Activated CD4-positive, alpha-beta T cell treated with anti-CD3 and anti-CD28 coated beads, Interleukin-2, amount 10 ng/mL, durations not matched to agents 7 days and 5 days (primary cell): ENCODE measurements around the gene VIPR2. TPM values are rescaled to one million over a fixed set of nuclear protein-coding genes. Genes with fewer than 3 reads are reported as not detected.

Experiments used
- CTCF ChIA-PET: fragments of 350-600 bp; sonication (Branson Sonifier 250); formaldehyde crosslinking; loops from one replicate; lab custom pipeline; 2021; ENCODE audit warnings: antibody characterized with exemption; lab: Charles Lee
- POLR2A ChIA-PET: fragments of 350-600 bp; sonication (Branson Sonifier 250); formaldehyde crosslinking; loops from one replicate; lab custom pipeline; 2021; ENCODE audit warnings: antibody characterized with exemption; lab: Charles Lee
- DNase-seq: peaks from one replicate; pipeline ENCODE4 v3.0.0-alpha.2; 2020
- H3K27ac Mint-ChIP-seq: one replicate; pipeline ENCODE4 v1.8.0; 2021; ENCODE audit warnings: mild to moderate bottlenecking, moderate library complexity, mixed read lengths
- H3K27me3 Mint-ChIP-seq: one replicate; pipeline ENCODE4 v1.8.0; 2021; ENCODE audit warnings: mixed read lengths
- H3K36me3 Mint-ChIP-seq: one replicate; pipeline ENCODE4 v1.8.0; 2021; ENCODE audit warnings: low read depth, mixed read lengths
- H3K4me1 Mint-ChIP-seq: one replicate; pipeline ENCODE4 v1.8.0; 2021; ENCODE audit warnings: mixed read lengths
- H3K4me3 Mint-ChIP-seq: one replicate; pipeline ENCODE4 v1.8.0; 2021; ENCODE audit warnings: mild to moderate bottlenecking, moderate library complexity, mixed read lengths
- H3K9me3 Mint-ChIP-seq: one replicate; pipeline ENCODE4 v1.8.0; 2021; ENCODE audit warnings: mixed read lengths
- total RNA-seq, 2 experiments: library from RNA; stranded (reverse); gene quantifications; one replicate each; pipeline ENCODE4 v1.2.3, GENCODE V29; 2021

Gene VIPR2
- total RNA-seq, 2 experiments from 2014 or later, result not detected

DNA sequence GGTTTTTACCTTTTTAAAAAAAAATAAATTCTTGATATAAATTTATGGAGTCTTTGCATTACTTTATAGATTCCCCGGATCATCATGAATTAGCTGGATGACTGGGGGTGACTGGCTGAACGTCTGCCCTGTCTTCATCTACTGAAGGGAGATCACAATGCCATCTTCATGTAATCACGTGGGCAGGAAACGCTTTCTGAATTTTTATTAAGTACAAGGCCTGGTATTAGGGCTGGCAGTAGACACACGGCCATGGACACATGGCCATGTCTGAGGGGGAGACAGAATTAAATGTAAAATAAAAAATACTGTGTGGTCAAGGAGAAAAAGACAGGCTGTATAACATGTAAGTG is 111.2 kb downstream of the VIPR2 start:
- no peaks in the 10 kb centered on the region for H3K9me3 Mint-ChIP-seq
- DNase-seq, result no peak
- H3K4me1 Mint-ChIP-seq, result peaks cover 3% of the 10 kb centered on the region
- peaks cover 9% of the 10 kb centered on the region for H3K27me3 Mint-ChIP-seq
- no peak overlapping the region for H3K4me3 Mint-ChIP-seq
- no peak overlapping the region for H3K27ac Mint-ChIP-seq
- ChIA-PET CTCF (no interaction called here), POLR2A (no interaction called here)
- no peaks in the 10 kb centered on the region for H3K36me3 Mint-ChIP-seq

DNA sequence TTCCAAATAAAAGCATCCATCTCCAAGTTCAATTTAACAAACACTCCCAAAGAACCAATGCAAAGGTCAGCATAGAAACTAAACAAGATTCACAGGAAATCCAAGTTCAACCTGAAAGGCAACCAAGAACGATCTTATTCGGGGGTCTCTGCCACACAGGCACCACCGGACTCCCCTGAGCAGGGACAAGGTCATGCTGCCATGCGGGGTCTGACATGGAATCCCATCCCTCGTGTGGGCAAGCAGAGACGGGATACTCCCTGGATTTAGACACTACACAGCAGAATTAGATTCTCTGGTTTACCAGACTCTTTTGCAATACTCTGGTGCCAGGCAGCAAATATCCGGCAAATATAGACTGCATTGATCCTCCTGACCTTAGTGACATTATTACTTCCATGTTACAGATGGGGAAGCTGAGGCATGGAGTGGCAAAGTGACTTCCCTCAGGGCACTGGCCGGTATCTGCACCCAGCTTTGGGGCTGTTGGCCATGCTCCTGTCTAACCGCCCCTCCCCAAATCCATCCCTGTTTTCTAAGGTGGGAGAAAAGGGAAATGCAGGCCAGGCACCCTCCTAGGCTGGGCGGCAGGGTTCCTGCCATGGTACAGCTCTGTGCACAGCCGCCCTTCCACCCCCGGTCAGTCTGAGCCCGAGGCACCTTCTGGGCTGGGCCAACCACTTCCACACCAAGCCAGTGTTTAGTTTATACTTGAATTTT is 111.8 kb downstream of the VIPR2 start:
- H3K36me3 Mint-ChIP-seq, result no peaks in the 10 kb centered on the region

DNA sequence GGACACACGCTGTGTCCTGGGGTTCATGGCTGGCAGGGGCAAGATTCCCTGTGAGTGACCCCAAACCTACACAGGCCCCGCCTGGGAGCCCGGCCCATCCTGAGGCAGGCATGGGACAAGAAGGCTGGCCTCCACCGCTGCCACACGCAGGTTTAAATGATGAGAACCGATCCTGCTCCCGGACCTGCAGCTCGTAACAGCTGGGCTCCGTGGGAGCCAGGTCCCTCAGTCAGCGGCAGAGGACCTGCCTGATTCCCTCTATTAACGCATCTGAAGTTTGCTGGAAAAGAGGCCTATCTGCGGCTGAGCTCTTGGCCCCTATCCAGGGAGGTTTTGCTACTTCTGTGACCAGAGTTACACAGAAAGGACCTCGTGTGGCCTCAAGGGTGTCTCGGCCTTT is 112.3 kb downstream of the VIPR2 start:
- ChIA-PET CTCF (interaction anchor here (0.5 kb wide), 1 partner anchor 147 kb away, joined by 5 read pairs; no protein-coding TSS in a partner anchor), POLR2A (no interaction called here)
- Mint-ChIP-seq H3K9me3 (no peaks in the 10 kb centered on the region), H3K4me3 (no peak overlapping the region), H3K27me3 (peaks cover 9% of the 10 kb centered on the region), H3K4me1 (peaks cover 3% of the 10 kb centered on the region), H3K36me3 (no peaks in the 10 kb centered on the region), H3K27ac (no peak overlapping the region)
- DNase-seq, result no peak

More for the DNA sequence above, 111.8 kb downstream of the VIPR2 start:
- Mint-ChIP-seq H3K4me3 (no peak overlapping the region), H3K27me3 (peaks cover 9% of the 10 kb centered on the region), H3K27ac (no peak overlapping the region), H3K4me1 (peaks cover 3% of the 10 kb centered on the region), H3K9me3 (no peaks in the 10 kb centered on the region)
- DNase-seq, result no peak
- ChIA-PET CTCF (interaction anchor here (0.5 kb wide), 1 partner anchor 148 kb away, joined by 5 read pairs; no protein-coding TSS in a partner anchor), POLR2A (no interaction called here)

DNA sequence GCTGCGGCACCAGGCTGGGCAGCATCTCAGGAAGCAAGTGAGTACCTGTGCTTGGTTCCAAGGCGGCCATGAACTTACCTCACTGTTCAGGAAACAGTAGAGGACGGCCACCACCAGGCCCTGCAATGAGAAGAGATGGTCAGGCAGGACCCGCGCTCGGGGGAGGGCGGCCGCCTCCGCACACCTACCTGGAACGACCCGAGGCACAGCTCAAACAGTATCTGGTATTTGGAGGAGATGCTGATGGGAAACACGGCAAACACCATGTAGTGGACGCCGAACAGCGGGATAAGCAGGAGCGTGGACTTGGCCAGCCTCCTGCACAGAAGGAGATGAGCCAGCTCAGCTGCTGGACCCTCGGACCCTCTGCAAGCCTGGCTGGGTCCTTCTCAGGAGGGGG is 112.9 kb downstream of the VIPR2 start:
- H3K4me3 Mint-ChIP-seq, result no peak overlapping the region
- POLR2A ChIA-PET, result no interaction called here
- H3K4me1 Mint-ChIP-seq, result peaks cover 5% of the 10 kb centered on the region
- no peaks in the 10 kb centered on the region for H3K9me3 Mint-ChIP-seq
- CTCF ChIA-PET, result no interaction called here
- no peak for DNase-seq
- no peak overlapping the region for H3K27ac Mint-ChIP-seq
- peaks cover 9% of the 10 kb centered on the region for H3K27me3 Mint-ChIP-seq
- H3K36me3 Mint-ChIP-seq, result no peaks in the 10 kb centered on the region

DNA sequence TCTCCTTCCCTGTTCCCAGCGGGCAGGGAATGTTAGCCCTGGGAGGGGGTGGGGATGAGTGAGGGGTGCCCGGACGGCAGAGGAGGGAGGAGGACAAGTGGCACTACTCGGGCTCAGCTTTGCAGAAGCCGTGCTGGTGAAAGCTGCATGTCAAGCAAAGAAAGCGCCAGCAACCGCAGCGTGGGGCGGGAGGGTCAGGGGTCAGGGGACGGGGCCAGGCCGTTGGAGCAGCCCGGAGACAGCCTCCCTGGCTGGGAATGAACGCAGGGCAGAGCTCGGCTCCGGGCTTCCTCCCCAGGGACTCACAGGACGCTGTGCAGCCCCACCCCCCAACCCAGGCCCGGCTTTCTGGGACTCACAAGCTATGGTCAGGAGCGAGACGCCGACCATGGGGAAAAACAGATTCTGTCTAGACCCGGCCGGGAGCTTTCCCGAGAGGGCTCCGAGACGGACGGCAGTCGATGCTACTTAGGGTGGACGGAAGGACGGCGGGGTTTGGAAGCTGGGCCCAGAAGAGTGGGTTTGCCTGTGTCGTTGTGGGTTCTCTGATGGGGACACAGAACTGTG is 113.4 kb downstream of the VIPR2 start:
- no peak overlapping the region for H3K4me3 Mint-ChIP-seq
- peaks cover 9% of the 10 kb centered on the region for H3K27me3 Mint-ChIP-seq
- peaks cover 10% of the 10 kb centered on the region for H3K4me1 Mint-ChIP-seq
- ChIA-PET CTCF (no interaction called here), POLR2A (no interaction called here)
- no peak for DNase-seq
- H3K9me3 Mint-ChIP-seq, result no peaks in the 10 kb centered on the region
- no peaks in the 10 kb centered on the region for H3K36me3 Mint-ChIP-seq
- H3K27ac Mint-ChIP-seq, result no peak overlapping the region

DNA sequence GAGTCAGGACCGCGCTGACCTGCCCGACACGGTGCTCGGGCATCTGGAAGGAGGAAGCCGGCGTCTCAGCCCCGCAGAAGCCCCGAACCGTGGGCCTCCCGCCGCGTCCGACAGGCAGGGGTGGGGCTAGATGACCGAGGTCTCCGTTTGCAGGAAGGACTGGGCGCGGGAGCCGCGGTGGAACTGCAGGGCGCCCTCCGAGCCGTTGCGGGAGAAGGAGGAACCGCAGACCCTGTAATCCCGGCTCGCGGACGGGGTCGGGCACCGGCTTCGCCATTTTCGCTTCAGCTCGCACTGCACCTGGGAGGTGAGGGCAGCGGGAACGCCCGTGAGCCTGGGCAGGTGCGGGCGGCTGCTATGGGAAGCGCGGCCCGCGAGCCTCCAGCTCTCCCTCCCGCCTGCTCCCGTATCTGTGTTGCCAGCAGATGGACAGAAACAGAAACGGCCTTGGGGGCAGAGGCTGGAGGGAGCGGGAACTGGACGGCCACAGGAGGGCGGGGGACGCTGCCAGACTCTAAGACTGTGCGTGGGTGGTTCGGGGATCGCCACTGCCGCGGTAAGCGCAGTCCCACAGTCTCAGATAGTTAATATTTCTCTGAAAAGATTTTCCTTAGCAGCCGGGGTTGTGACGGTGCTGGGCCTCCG is 114.1 kb downstream of the VIPR2 start:
- Mint-ChIP-seq H3K27me3 (peaks cover 9% of the 10 kb centered on the region), H3K4me1 (peaks cover 10% of the 10 kb centered on the region), H3K27ac (no peak overlapping the region), H3K4me3 (peak overlapping the region; percentile 25), H3K9me3 (no peaks in the 10 kb centered on the region), H3K36me3 (no peaks in the 10 kb centered on the region)
- DNase-seq, result no peak
- CTCF ChIA-PET, result no interaction called here
- POLR2A ChIA-PET, result no interaction called here

DNA sequence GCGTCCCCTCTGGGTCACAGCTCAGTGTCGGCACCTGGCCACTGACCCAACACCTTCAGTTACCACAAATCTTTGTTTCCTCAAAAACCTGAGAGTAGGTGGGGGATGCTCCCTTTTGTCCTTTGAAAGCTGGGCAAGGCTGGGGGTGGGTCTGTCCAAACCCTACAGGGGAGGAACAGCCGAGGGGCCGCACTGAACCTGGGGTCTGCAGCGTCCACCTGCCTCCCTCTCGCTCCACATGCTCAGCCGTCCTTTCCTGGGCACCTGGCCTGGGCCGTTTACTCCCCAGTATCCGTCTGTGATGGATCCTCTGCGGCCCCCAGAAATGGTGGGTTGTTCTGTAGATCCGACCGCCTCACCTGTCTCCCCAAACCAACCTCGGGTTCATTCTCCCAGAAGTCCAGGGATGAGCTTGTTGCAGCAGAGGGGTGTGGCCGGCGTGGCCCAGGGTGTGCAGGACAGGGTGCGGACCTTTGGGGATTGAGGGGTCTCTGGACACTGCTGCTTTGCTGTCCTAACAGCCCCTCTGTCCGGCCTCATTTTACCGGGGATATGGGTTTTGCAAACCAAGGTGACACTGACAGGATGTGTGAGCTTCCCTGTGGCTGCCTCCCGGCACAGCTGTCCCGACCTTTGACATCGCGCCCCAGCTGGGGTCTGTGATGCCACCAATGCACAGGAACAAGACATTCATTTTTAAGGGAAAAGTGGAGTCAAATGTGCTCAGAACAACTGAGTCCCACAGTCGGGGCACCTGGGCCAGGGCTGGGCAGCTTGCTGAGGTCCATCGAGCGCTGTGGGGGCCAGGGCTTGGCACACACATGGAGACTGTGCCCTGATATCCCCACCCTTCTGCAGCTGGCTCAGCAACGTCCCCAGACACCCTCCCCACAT is 115.9 kb downstream of the VIPR2 start:
- peaks cover 10% of the 10 kb centered on the region for H3K4me1 Mint-ChIP-seq
- CTCF ChIA-PET, result no interaction called here
- no peak overlapping the region for H3K27ac Mint-ChIP-seq
- DNase-seq, result no peak
- no peaks in the 10 kb centered on the region for H3K9me3 Mint-ChIP-seq
- H3K4me3 Mint-ChIP-seq, result no peak overlapping the region
- no peaks in the 10 kb centered on the region for H3K36me3 Mint-ChIP-seq
- H3K27me3 Mint-ChIP-seq, result peaks cover 9% of the 10 kb centered on the region
- POLR2A ChIA-PET, result no interaction called here

DNA sequence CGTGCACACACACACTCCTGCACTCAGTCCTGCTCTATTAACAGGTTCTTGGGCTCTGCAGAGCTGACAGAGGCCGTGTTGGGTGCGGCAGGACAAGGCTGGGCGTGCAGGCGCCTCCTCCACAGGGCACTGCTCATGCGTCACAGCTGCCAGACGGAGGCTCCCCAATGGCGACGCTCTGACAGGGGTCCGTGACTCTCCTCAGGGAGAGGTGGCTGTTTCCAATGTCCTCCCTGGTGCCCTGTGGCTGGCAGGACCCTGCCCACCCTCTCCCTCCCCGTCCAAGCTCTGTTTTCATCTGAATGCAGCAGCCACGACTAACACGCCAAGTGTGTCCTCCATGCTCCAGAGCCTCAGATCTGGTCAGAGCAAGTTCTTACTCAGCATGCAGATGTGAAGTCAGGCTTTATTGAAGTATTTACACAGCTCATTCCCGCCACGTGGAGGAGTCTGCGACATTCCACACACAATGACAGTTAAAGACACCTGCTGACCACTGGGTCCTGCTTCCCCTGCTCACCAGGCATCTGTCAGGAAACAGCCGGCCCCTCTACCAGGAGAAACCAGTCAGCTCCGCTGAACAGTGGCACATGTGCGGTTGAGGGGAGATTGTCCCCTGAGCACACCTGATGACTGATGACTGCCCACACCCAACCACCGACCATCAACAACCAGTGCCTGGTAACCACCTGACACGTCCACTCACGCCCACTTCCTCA is 116.7 kb downstream of the VIPR2 start:
- Mint-ChIP-seq H3K27ac (no peak overlapping the region), H3K36me3 (no peaks in the 10 kb centered on the region), H3K4me1 (peaks cover 10% of the 10 kb centered on the region), H3K4me3 (no peak overlapping the region), H3K27me3 (peaks cover 9% of the 10 kb centered on the region), H3K9me3 (no peaks in the 10 kb centered on the region)
- no peak for DNase-seq
- ChIA-PET POLR2A (no interaction called here), CTCF (no interaction called here)

DNA sequence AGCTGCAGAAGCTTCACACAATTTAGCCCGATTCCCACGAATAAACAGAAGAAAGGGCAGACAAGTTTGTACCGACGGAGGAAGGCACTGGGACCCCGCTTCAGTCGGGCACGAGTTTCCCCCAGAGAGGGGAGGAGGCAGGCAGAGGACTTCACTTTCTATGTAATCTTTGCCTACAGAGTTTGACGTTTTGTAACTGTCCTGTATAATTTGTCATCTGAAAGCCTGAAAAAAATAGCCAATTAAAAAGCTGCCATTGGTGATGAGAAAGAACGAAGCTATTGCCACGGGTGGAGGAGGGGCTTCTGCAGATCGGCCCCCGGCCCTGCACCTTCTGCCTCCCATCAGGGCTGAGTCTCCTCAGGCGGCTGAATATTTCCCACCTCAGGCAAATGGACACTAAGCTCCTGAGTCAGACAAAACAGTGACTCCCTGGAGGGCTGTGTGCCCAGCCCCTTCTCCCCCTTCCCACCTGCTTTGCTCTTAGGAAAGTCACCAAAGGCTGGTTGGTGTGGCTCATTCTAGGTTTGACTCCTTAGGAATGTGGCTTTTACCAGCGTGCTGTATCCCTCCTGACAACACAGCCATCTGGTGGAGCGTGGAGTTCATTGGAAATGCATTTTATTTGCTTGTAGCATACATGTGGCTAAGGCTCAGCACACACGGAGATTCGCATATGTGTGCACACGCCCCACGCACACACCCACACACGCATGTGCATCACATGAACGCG is 117.4 kb downstream of the VIPR2 start:
- ChIA-PET POLR2A (no interaction called here), CTCF (interaction anchor here (1.2 kb wide), 1 partner anchor 91 kb away, joined by 3 read pairs; no protein-coding TSS in a partner anchor)
- H3K9me3 Mint-ChIP-seq, result no peaks in the 10 kb centered on the region
- no peak overlapping the region for H3K27ac Mint-ChIP-seq
- H3K4me1 Mint-ChIP-seq, result peaks cover 10% of the 10 kb centered on the region
- no peak overlapping the region for H3K4me3 Mint-ChIP-seq
- no peaks in the 10 kb centered on the region for H3K36me3 Mint-ChIP-seq
- no peak for DNase-seq
- H3K27me3 Mint-ChIP-seq, result peaks cover 9% of the 10 kb centered on the region

DNA sequence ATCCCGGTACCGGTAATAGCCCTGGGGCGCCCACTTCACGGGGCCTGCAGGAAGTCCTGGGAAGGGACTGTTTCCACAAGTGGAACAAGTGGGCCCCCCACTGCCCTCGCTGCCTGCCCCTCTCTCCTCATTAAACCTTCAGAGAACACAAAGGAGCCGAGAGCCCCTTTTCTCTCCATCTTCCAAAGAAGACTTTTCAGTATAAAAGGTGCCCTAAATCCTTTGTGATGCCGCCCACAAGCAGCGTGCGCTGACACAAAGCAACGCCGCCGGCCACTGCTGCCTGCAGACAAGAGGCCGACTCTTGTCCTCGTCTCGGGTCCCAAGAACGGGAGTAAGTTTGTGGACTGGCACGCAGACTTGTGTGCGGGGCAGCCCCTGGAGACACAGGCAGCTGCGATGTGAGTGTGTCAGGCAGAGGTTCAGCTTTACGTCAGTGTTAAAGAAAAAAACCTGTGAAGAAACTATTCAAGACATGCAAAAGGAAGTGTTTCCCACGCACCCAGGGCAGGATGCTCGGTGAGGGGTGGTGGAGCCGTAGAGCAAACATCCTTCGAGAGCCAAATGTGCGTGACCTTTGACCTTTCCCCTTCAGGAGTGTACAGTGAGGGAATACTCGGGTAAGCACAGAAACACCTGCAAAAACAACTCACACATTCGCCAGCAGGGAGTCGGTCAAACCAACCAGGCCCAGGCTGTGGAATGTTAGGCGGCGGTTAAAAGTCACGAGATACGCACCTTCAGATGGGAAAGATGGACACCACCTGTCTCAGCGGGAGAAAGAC is 118.2 kb downstream of the VIPR2 start:
- peaks cover 10% of the 10 kb centered on the region for H3K4me1 Mint-ChIP-seq
- no peak for DNase-seq
- no peaks in the 10 kb centered on the region for H3K9me3 Mint-ChIP-seq
- POLR2A ChIA-PET, result no interaction called here
- H3K4me3 Mint-ChIP-seq, result no peak overlapping the region
- CTCF ChIA-PET, result interaction anchor here (1.2 kb wide), 1 partner anchor 92 kb away, joined by 3 read pairs; no protein-coding TSS in a partner anchor
- H3K36me3 Mint-ChIP-seq, result no peaks in the 10 kb centered on the region
- H3K27ac Mint-ChIP-seq, result no peak overlapping the region
- H3K27me3 Mint-ChIP-seq, result peaks cover 6% of the 10 kb centered on the region

DNA sequence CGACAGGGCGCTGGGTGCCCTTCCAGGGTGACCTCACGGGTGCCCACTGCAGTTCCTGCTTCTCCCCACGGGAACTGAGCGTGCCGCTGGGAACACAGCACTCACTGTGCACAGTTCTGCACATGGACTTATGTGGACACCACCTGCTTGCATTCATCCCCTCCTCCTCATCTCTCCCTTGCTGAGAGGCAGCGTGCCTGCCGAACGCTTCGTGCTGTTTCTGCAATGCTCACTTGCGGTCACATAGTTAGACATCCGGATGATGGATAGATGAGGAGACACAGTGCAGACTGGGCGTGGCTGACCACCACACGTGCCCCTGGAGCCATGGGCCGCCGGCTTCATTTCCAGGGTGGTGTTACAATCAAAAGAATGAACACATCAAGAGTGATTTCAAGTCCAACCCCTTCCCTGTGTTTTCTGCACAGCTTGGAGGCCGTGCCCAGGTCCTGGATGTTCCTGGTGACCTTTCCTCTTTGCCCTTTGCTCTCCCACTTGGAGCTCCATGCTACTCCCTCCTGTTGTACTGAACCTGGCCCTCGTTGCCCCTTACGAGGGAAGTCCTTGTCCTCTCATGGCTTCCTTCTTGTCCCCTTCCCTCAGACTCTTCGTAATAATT is 119.4 kb downstream of the VIPR2 start:
- Mint-ChIP-seq H3K4me3 (no peak overlapping the region), H3K27me3 (no peaks in the 10 kb centered on the region), H3K27ac (no peak overlapping the region), H3K9me3 (peaks cover 1% of the 10 kb centered on the region), H3K36me3 (no peaks in the 10 kb centered on the region), H3K4me1 (peaks cover 6% of the 10 kb centered on the region)
- no peak for DNase-seq
- ChIA-PET POLR2A (no interaction called here), CTCF (no interaction called here)
